IMR-90 (cell line): Measurements from ENCODE around the gene CYP46A1. TPM values are rescaled to one million over a fixed set of nuclear protein-coding genes. Genes with fewer than 3 reads are reported as not detected.

Experiments used
- ATAC-seq: fragments of 200-7000 bp; cut with Tn5 transposase; 2 replicates; pipeline ENCODE4 v1.9.1; 2020; ENCODE audit warnings: low read depth, mild to moderate bottlenecking, moderate library complexity
- BruUV-seq: library from RNA; stranded (reverse); fragments of 400-500 nt; replicated peaks from 2 replicates; lab custom pipeline; 2021; lab: Mats Ljungman, UMichigan
- CTCF ChIA-PET: fragments of 300-600 bp; formaldehyde crosslinking; extraction: SDS; loops from one replicate; lab custom pipeline; 2021; ENCODE audit warnings: antibody characterized with exemption; lab: Yijun Ruan, JAX
- POLR2A ChIA-PET: fragments of 300-600 bp; sonication (Branson Sonifier 250); formaldehyde crosslinking; loops from one replicate; lab custom pipeline; 2022; ENCODE audit warnings: antibody characterized with exemption; ENCODE audit not compliant: unreplicated experiment; lab: Charles Lee
- DNase-seq: peaks from one replicate; pipeline ENCODE4 v3.0.0; 2013
- H2AFZ ChIP-seq: replicated peaks from 2 replicates; pipeline ENCODE3; 2013; ENCODE audit warnings: low read length, mild to moderate bottlenecking; ENCODE audit not compliant: poor library complexity
- H2AK5ac ChIP-seq: 2 replicates; pipeline ENCODE4 v1.6.1; 2013; ENCODE audit warnings: low read depth, low read length, inconsistent platforms
- H2AK9ac ChIP-seq: replicated peaks from 2 replicates; pipeline ENCODE3; 2013; ENCODE audit warnings: mild to moderate bottlenecking, low read depth, low read length, moderate library complexity; ENCODE audit not compliant: poor library complexity
- H2BK120ac ChIP-seq: 2 replicates; pipeline ENCODE4 v1.6.1; 2013; ENCODE audit warnings: low read depth, low read length, inconsistent platforms
- H2BK15ac ChIP-seq: 3 replicates; pipeline ENCODE4 v1.6.1; 2013; ENCODE audit warnings: low read depth, low read length, inconsistent platforms
- H2BK20ac ChIP-seq: 2 replicates; pipeline ENCODE4 v1.6.1; 2013; ENCODE audit warnings: low read depth, mild to moderate bottlenecking, inconsistent platforms, low read length, moderate library complexity
- H2BK5ac ChIP-seq: 2 replicates; pipeline ENCODE4 v1.6.1; 2013; ENCODE audit warnings: mild to moderate bottlenecking, low read depth, low read length, inconsistent platforms; ENCODE audit not compliant: poor library complexity, severe bottlenecking
- H3K14ac ChIP-seq: replicated peaks from 2 replicates; pipeline ENCODE4 v1.6.1; 2013; ENCODE audit warnings: low read depth, low read length, inconsistent platforms
- H3K18ac ChIP-seq: 2 replicates; pipeline ENCODE4 v1.6.1; 2013; ENCODE audit warnings: low read depth, low read length, control low read depth
- H3K23ac ChIP-seq: 2 replicates; pipeline ENCODE4 v1.6.1; 2013; ENCODE audit warnings: low read depth, low read length, inconsistent platforms
- H3K27ac ChIP-seq: 2 replicates; pipeline ENCODE4 v1.5.1; 2013; ENCODE audit warnings: mild to moderate bottlenecking, control low read depth, low read length; ENCODE audit not compliant: insufficient read depth
- H3K27me3 ChIP-seq: 2 replicates; pipeline ENCODE4 v1.6.1; 2013; ENCODE audit warnings: low read length; ENCODE audit not compliant: control insufficient read depth, insufficient read depth
- H3K36me3 ChIP-seq: 2 replicates; pipeline ENCODE4 v1.6.1; 2013; ENCODE audit warnings: low read length, mixed read lengths; ENCODE audit not compliant: control insufficient read depth, insufficient read depth
- H3K4ac ChIP-seq: 2 replicates; pipeline ENCODE4 v1.6.1; 2013; ENCODE audit warnings: low read depth, low read length, inconsistent platforms
- H3K4me1 ChIP-seq: 2 replicates; pipeline ENCODE4 v1.6.1; 2013; ENCODE audit warnings: low read length, mixed read lengths; ENCODE audit not compliant: control insufficient read depth, insufficient read depth
- H3K4me2 ChIP-seq: 2 replicates; pipeline ENCODE4 v1.6.1; 2013; ENCODE audit warnings: low read depth, mild to moderate bottlenecking, control low read depth, low read length, moderate library complexity
- H3K4me3 ChIP-seq: 2 replicates; pipeline ENCODE4 v1.5.1; 2013; ENCODE audit warnings: low read depth, mild to moderate bottlenecking, control low read depth, low read length, moderate library complexity; ENCODE audit not compliant: insufficient read depth
- H3K56ac ChIP-seq: 2 replicates; pipeline ENCODE4 v1.6.1; 2013; ENCODE audit warnings: low read length, inconsistent platforms; ENCODE audit not compliant: insufficient read depth; ENCODE audit errors: extremely low read depth
- H3K79me1 ChIP-seq, 2 experiments: 2 replicates each; pipeline ENCODE4 v1.6.1; 2013; ENCODE audit warnings: low read length in 2 of 2, inconsistent platforms in 1 of 2, low read depth in 1 of 2
- H3K9ac ChIP-seq: 2 replicates; pipeline ENCODE4 v1.6.1; 2013; ENCODE audit warnings: low read depth, low read length, control low read depth
- H3K9me1 ChIP-seq: 2 replicates; pipeline ENCODE4 v1.6.1; 2013; ENCODE audit warnings: low read length, inconsistent platforms; ENCODE audit not compliant: insufficient read depth
- H3K9me3 ChIP-seq: 2 replicates; pipeline ENCODE4 v1.6.1; 2013; ENCODE audit warnings: low read length; ENCODE audit not compliant: control insufficient read depth, insufficient read depth
- H4K20me1 ChIP-seq: 2 replicates; pipeline ENCODE4 v1.6.1; 2013; ENCODE audit warnings: low read length, inconsistent platforms; ENCODE audit not compliant: insufficient read depth
- H4K5ac ChIP-seq: 2 replicates; pipeline ENCODE4 v1.6.1; 2013; ENCODE audit warnings: mild to moderate bottlenecking, low read depth, low read length, control low read depth
- H4K8ac ChIP-seq, 2 experiments: 2 replicates each; pipeline ENCODE4 v1.6.1; 2013; ENCODE audit warnings: low read depth in 2 of 2, low read length in 2 of 2, control low read depth in 1 of 2, inconsistent platforms in 1 of 2
- H4K91ac ChIP-seq: 2 replicates; pipeline ENCODE4 v1.6.1; 2013; ENCODE audit warnings: low read depth, low read length, inconsistent platforms; ENCODE audit not compliant: insufficient read depth
- BHLHE40 ChIP-seq: fragments of 150-350 bp; IDR thresholded peaks from 2 replicates; pipeline ENCODE4 v1.6.1; 2016; ENCODE audit warnings: mild to moderate bottlenecking, low read depth, low read length
- CHD1 ChIP-seq: IDR thresholded peaks from 2 replicates; pipeline ENCODE4 v1.6.1; 2012; ENCODE audit warnings: low read depth, low read length, improper control_type of control experiment
- FOS ChIP-seq: fragments of 150-350 bp; IDR thresholded peaks from 2 replicates; pipeline ENCODE4 v1.6.1; 2016; ENCODE audit warnings: low read depth, low read length
- MAFK ChIP-seq: IDR thresholded peaks from 2 replicates; pipeline ENCODE4 v1.6.1; 2012; ENCODE audit warnings: low read depth, low read length, improper control_type of control experiment
- MAZ ChIP-seq: IDR thresholded peaks from 2 replicates; pipeline ENCODE4 v1.6.1; 2012; ENCODE audit warnings: low read depth, mild to moderate bottlenecking, low read length, improper control_type of control experiment, moderate library complexity, borderline replicate concordance
- MXI1 ChIP-seq: IDR thresholded peaks from 2 replicates; pipeline ENCODE4 v1.6.1; 2012; ENCODE audit warnings: low read depth, mild to moderate bottlenecking, low read length, moderate library complexity, borderline replicate concordance
- NFE2L2 ChIP-seq: fragments of 150-350 bp; IDR thresholded peaks from 2 replicates; pipeline ENCODE4 v1.6.1; 2016; ENCODE audit warnings: low read depth, mild to moderate bottlenecking, low read length
- POLR2A ChIP-seq: IDR thresholded peaks from 2 replicates; pipeline ENCODE4 v1.6.1; 2012; ENCODE audit warnings: mild to moderate bottlenecking, low read depth, low read length
- RAD21 ChIP-seq: IDR thresholded peaks from 2 replicates; pipeline ENCODE4 v1.6.1; 2012; ENCODE audit warnings: low read length, improper control_type of control experiment
- RCOR1 ChIP-seq: IDR thresholded peaks from 2 replicates; pipeline ENCODE4 v1.6.1; 2012; ENCODE audit warnings: mild to moderate bottlenecking, low read length, improper control_type of control experiment; ENCODE audit not compliant: insufficient replicate concordance
- RFX5 ChIP-seq: IDR thresholded peaks from 2 replicates; pipeline ENCODE4 v1.8.0; 2012; ENCODE audit warnings: low read depth, mild to moderate bottlenecking, low read length, moderate library complexity
- SMC3 ChIP-seq: fragments of 150-350 bp; IDR thresholded peaks from 2 replicates; pipeline ENCODE4 v1.6.1; 2016; ENCODE audit warnings: low read depth, mild to moderate bottlenecking, antibody characterized with exemption, low read length, moderate library complexity
- WGBS, 2 experiments: methylation state at CpG; one replicate each; pipeline versions ENCODE4 v1.1.5 to v1.1.7; 2013; ENCODE audit warnings: missing lambda C conversion rate in 2 of 2; ENCODE audit not compliant: insufficient read length in 1 of 2; ENCODE audit errors: extremely low coverage in 2 of 2; 5-methylcytosine and 5-hydroxymethylcytosine counted together
- dilution Hi-C: fragments of 300-500 bp; cut with HindIII; formaldehyde crosslinking; loops from one replicate; pipeline ENCODE4 v1.14.3; 2018; ENCODE audit warnings: low sequenced_read_pairs; ENCODE audit not compliant: unreplicated experiment
- in situ Hi-C: fragments of 300-500 bp; cut with MboI; formaldehyde crosslinking; loops from 3 replicates; pipeline ENCODE4 v1.14.3; 2019; ENCODE audit warnings: low sequenced_read_pairs, inconsistent platforms, mixed read lengths
- intact Hi-C: fragments of 100-400 bp; cut with micrococcal nuclease; formaldehyde crosslinking; loops from 2 replicates; pipeline ENCODE4 v1.10.0; 2022
- polyA plus RNA-seq, 3 experiments: library from polyadenylated mRNA; depleted of rRNA; stranded (reverse); fragments of >200 nt; gene quantifications; 2 replicates each; pipeline ENCODE4 v1.2.3, GENCODE V29; 2012; ENCODE audit warnings: low replicate concordance in 1 of 3
- total RNA-seq: library from RNA; depleted of rRNA; stranded (reverse); fragments of >200 nt; gene quantifications from 2 replicates; pipeline ENCODE4 v1.2.3, GENCODE V29; 2012
- TF ChIP-seq, protein P1 (sequence below): conservative IDR thresholded peaks from 2 replicates; pipeline ENCODE4 v1.5.1; 2012; ENCODE audit warnings: mild to moderate bottlenecking, low read depth, low read length, improper control_type of control experiment
- TF ChIP-seq, protein P2 (sequence below): fragments of 150-350 bp; IDR thresholded peaks from 2 replicates; pipeline ENCODE4 v1.6.1; 2017; ENCODE audit warnings: mild to moderate bottlenecking, antibody characterized with exemption, low read length, low read depth
- TF ChIP-seq, protein P3 (sequence below): fragments of 150-350 bp; IDR thresholded peaks from 2 replicates; pipeline ENCODE4 v1.6.1; 2016; ENCODE audit warnings: low read depth, mild to moderate bottlenecking, low read length, moderate library complexity, borderline replicate concordance

The CYP46A1 gene
- total and polyA plus RNA-seq, 2 of the 4 experiments (the other 2 are of a cell fraction) = 0.18 to 0.31 TPM

DNA sequence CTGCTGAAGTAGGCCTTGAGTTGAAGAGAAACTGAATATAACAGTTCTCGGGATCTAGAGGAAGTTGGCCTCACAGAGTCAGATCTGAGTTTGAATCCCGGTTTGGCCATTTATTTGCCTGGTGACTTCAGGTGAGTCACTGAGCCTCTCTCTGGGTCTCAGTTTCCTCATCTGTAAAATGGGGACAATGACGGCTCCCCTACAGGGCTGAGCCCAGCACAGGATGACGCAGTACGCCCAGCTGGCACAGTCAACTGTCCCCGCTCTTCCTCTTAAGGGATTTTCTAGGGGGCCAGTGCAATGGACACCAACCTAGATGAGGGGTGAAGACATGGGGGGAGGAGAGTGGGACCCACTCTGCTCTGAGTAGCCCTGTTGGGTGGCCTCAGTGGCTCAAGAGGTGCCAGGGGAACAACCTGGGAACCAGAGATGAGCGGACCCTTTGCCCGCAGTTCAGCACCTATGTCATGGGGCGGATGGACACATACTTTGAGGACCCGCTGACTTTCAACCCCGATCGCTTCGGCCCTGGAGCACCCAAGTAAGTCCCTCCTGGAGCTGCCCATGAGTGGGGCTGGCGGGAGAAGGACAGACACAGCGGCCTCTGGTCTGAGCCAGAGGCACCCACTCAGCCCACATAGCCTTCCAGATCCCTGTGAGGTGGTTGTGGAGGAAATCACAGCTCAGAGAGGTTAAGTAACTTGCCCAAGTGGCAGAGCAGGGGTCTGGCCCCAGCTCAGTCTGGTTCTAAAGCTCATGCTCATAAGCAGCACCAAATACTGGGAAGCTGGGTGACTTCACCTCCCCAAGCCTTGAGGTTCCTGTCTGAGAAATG lies 41.1 kb downstream of the CYP46A1 start:
- H2AFZ ChIP-seq = no peak overlapping the region
- no TSS peak for BruUV-seq
- intact Hi-C loops = no loop called here
- no peak for TF ChIP-seq RAD21
- TF ChIP-seq, protein P1, sequence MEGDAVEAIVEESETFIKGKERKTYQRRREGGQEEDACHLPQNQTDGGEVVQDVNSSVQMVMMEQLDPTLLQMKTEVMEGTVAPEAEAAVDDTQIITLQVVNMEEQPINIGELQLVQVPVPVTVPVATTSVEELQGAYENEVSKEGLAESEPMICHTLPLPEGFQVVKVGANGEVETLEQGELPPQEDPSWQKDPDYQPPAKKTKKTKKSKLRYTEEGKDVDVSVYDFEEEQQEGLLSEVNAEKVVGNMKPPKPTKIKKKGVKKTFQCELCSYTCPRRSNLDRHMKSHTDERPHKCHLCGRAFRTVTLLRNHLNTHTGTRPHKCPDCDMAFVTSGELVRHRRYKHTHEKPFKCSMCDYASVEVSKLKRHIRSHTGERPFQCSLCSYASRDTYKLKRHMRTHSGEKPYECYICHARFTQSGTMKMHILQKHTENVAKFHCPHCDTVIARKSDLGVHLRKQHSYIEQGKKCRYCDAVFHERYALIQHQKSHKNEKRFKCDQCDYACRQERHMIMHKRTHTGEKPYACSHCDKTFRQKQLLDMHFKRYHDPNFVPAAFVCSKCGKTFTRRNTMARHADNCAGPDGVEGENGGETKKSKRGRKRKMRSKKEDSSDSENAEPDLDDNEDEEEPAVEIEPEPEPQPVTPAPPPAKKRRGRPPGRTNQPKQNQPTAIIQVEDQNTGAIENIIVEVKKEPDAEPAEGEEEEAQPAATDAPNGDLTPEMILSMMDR = no peak
- TF ChIP-seq CHD1 = no peak
- TF ChIP-seq, protein P2, sequence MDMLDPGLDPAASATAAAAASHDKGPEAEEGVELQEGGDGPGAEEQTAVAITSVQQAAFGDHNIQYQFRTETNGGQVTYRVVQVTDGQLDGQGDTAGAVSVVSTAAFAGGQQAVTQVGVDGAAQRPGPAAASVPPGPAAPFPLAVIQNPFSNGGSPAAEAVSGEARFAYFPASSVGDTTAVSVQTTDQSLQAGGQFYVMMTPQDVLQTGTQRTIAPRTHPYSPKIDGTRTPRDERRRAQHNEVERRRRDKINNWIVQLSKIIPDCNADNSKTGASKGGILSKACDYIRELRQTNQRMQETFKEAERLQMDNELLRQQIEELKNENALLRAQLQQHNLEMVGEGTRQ = no peak
- TF ChIP-seq RFX5 = no peak
- TF ChIP-seq FOS = no peak
- no peak for TF ChIP-seq NFE2L2
- TF ChIP-seq BHLHE40 = no peak
- TF ChIP-seq, protein P3, sequence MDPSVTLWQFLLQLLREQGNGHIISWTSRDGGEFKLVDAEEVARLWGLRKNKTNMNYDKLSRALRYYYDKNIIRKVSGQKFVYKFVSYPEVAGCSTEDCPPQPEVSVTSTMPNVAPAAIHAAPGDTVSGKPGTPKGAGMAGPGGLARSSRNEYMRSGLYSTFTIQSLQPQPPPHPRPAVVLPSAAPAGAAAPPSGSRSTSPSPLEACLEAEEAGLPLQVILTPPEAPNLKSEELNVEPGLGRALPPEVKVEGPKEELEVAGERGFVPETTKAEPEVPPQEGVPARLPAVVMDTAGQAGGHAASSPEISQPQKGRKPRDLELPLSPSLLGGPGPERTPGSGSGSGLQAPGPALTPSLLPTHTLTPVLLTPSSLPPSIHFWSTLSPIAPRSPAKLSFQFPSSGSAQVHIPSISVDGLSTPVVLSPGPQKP = no peak
- TF ChIP-seq POLR2A = no peak
- TF ChIP-seq MXI1 = no peak
- no peak for TF ChIP-seq SMC3
- no peak for TF ChIP-seq RCOR1
- no peak for TF ChIP-seq MAFK
- TF ChIP-seq MAZ = no peak

More for the DNA sequence above, 41.1 kb downstream of the CYP46A1 start:
- H3K4me2 ChIP-seq = no peak overlapping the region
- no peaks in the 10 kb centered on the region for H3K9me1 ChIP-seq
- H2BK120ac ChIP-seq = no peak overlapping the region
- no peak overlapping the region for H2BK5ac ChIP-seq
- peaks cover 17% of the 10 kb centered on the region for H3K27me3 ChIP-seq
- ChIA-PET POLR2A (no interaction called here), CTCF (no interaction called here)
- no peak overlapping the region for H4K8ac ChIP-seq
- DNase-seq (no peak), ATAC-seq (no peak)
- H4K20me1 ChIP-seq = no peaks in the 10 kb centered on the region
- no peaks in the 10 kb centered on the region for H3K36me3 ChIP-seq
- in situ Hi-C loops (loop anchor here (5.0 kb wide), 1 partner anchor 162 kb away; no protein-coding TSS in a partner anchor), dilution Hi-C loops (no loop called here)
- no peak overlapping the region for H2AK9ac ChIP-seq
- H3K9me3 ChIP-seq = no peaks in the 10 kb centered on the region
- H2BK15ac ChIP-seq = no peak overlapping the region
- H2AK5ac ChIP-seq = no peak overlapping the region
- H2BK20ac ChIP-seq = no peak overlapping the region
- no peak overlapping the region for H4K5ac ChIP-seq
- H3K23ac ChIP-seq = no peak overlapping the region
- no peak overlapping the region for H3K27ac ChIP-seq
- no peaks in the 10 kb centered on the region for H3K79me1 ChIP-seq
- no peak overlapping the region for H3K14ac ChIP-seq
- H3K4me1 ChIP-seq = no peaks in the 10 kb centered on the region
- H4K91ac ChIP-seq = no peak overlapping the region
- 97% methylated on average over 7 of the region's 15 CpGs; no CpG with 5 or more reads in 1 of the 2 experiments for WGBS, 2 experiments
- no peak overlapping the region for H3K9ac ChIP-seq
- no peak overlapping the region for H3K56ac ChIP-seq
- H3K4ac ChIP-seq = no peak overlapping the region
- H3K18ac ChIP-seq = no peak overlapping the region
- no peak overlapping the region for H3K4me3 ChIP-seq
